MM.1S (cell line): ENCODE results near the gene GRB7.

Experiments
- EZH2 ChIP-seq: fragments of 300-600 bp; sonication (generic); optimal IDR thresholded peaks from 2 replicates; pipeline ENCODE3; 2017; ENCODE audit warnings: low read depth, mild to moderate bottlenecking, antibody characterized with exemption, low read length, mixed read lengths
- TF ChIP-seq, protein P1 (sequence below): fragments of 300-600 bp; sonication (generic); IDR thresholded peaks from 2 replicates; pipeline ENCODE4 v1.5.1; 2016; ENCODE audit warnings: antibody characterized with exemption, low read length, mixed read lengths

DNA sequence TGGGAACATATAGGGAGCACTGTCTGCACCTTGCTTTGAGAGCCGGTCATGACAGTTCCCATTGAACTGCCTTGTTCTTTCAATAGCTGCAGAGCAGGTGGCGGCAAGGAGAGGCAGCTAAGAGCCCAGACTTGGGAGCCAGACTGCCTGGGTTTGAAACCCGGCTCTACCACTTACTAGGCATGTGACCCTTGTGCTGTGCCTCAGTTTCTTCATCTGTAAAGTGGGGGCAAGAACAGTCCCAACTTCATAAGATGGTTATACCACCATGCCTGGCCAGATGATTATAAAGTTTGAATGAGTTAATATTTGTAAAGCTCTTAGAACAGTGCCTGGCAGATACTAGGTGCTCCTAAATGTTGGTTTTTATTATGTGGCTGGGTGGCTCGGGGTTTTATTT is 23.5 kb upstream of the GRB7 start:
- TF ChIP-seq, protein P1, sequence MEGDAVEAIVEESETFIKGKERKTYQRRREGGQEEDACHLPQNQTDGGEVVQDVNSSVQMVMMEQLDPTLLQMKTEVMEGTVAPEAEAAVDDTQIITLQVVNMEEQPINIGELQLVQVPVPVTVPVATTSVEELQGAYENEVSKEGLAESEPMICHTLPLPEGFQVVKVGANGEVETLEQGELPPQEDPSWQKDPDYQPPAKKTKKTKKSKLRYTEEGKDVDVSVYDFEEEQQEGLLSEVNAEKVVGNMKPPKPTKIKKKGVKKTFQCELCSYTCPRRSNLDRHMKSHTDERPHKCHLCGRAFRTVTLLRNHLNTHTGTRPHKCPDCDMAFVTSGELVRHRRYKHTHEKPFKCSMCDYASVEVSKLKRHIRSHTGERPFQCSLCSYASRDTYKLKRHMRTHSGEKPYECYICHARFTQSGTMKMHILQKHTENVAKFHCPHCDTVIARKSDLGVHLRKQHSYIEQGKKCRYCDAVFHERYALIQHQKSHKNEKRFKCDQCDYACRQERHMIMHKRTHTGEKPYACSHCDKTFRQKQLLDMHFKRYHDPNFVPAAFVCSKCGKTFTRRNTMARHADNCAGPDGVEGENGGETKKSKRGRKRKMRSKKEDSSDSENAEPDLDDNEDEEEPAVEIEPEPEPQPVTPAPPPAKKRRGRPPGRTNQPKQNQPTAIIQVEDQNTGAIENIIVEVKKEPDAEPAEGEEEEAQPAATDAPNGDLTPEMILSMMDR, result no peak
- no peak for TF ChIP-seq EZH2
